Cardiac muscle cell (in vitro differentiated cells and primary cell): ENCODE data around the gene TTC33. TPM values are rescaled to one million over a fixed set of nuclear protein-coding genes. Genes with fewer than 3 reads are reported as not detected.

Experiments
- DNase-seq, 2 donors: peaks; one replicate each; pipeline versions ENCODE4 v3.0.0 to v3.0.0-alpha.2; 2010 to 2017; ENCODE audit warnings: low read depth in 1 of 2, low spot score in 1 of 2
- H3K27ac ChIP-seq: fragments of 200-600 bp; sonication (generic); 2 replicates; pipeline ENCODE4 v1.5.1; 2016
- H3K27me3 ChIP-seq: fragments of 200-600 bp; sonication (generic); 2 replicates; pipeline ENCODE4 v1.6.0; 2016; ENCODE audit warnings: control low read depth
- H3K36me3 ChIP-seq: fragments of 200-600 bp; sonication (generic); 2 replicates; pipeline ENCODE4 v1.5.1; 2016; ENCODE audit warnings: control low read depth
- H3K4me1 ChIP-seq: fragments of 200-600 bp; sonication (generic); 2 replicates; pipeline ENCODE4 v1.8.1; 2017; ENCODE audit warnings: low read depth, mild to moderate bottlenecking, mixed run types
- H3K4me3 ChIP-seq: fragments of 200-600 bp; sonication (generic); 2 replicates; pipeline ENCODE4 v1.5.1; 2016; ENCODE audit warnings: mild to moderate bottlenecking
- H3K9me3 ChIP-seq: fragments of 200-600 bp; sonication (generic); 2 replicates; pipeline ENCODE4 v1.5.1; 2017; ENCODE audit warnings: low read depth, mild to moderate bottlenecking, control low read depth
- polyA plus RNA-seq: library from polyadenylated mRNA; unstranded; fragments of >200 nt; fragmentation: Nextera tagmentation; extraction: Ambion mirVana; gene quantifications from 2 replicates; pipeline ENCODE4 v1.2.1, GENCODE V29; 2016
- total RNA-seq: library from RNA; depleted of rRNA; stranded (reverse); fragments of >200 nt; gene quantifications from 2 replicates; pipeline ENCODE4 v1.2.3, GENCODE V29; 2016
- TF ChIP-seq, protein P1 (sequence below): IDR thresholded peaks from 2 replicates; pipeline ENCODE4 v1.5.1; 2012; ENCODE audit warnings: low read depth, mild to moderate bottlenecking, low read length

Gene TTC33
- total and polyA plus RNA-seq, 2 experiments from 2014 or later: 16.3 to 46.7 TPM

DNA sequence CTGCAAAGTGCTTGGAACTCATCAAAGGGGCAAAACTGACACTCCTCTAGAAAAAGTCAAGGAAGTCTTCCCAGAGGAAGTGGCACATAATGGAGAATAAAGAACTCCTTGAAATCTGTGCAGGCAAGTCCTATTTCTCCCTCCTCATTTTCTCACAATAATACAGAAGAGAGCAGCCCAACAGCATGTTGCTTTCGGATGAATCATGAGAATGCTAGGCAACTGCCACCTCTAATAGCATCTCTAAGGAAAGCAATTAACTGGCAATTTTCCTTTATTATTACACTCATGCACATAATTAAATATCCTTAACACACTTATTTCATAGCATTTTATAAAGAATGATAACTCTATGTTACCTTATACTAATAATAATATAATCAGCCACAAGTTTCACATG is 198.3 kb downstream of the TTC33 start:
- Histone ChIP-seq H3K27me3 (no peaks in the 10 kb centered on the region), H3K9me3 (no peaks in the 10 kb centered on the region), H3K27ac (no peak overlapping the region), H3K4me1 (no peaks in the 10 kb centered on the region), H3K36me3 (no peaks in the 10 kb centered on the region), H3K4me3 (no peak overlapping the region)
- DNase-seq: no peak
- TF ChIP-seq, protein P1, sequence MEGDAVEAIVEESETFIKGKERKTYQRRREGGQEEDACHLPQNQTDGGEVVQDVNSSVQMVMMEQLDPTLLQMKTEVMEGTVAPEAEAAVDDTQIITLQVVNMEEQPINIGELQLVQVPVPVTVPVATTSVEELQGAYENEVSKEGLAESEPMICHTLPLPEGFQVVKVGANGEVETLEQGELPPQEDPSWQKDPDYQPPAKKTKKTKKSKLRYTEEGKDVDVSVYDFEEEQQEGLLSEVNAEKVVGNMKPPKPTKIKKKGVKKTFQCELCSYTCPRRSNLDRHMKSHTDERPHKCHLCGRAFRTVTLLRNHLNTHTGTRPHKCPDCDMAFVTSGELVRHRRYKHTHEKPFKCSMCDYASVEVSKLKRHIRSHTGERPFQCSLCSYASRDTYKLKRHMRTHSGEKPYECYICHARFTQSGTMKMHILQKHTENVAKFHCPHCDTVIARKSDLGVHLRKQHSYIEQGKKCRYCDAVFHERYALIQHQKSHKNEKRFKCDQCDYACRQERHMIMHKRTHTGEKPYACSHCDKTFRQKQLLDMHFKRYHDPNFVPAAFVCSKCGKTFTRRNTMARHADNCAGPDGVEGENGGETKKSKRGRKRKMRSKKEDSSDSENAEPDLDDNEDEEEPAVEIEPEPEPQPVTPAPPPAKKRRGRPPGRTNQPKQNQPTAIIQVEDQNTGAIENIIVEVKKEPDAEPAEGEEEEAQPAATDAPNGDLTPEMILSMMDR: no peak

DNA sequence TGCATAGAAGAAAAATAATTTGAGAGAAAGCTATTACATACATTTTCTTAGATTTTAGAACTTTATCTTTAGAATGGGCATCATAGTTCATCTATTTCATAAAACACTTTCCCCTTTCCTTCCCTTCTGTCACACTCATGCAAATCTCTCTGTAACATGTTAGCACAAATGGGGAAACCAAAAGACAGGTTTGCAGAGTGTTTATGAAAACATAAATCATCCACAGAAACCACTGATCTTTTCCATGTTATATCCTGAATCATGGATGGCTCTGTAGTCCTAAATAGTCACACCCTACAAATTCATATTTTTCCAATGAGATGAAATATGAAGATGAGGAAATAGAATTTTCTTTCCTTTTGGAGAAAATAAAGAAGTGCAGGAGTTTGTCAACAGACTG is 198.9 kb downstream of the TTC33 start:
- Histone ChIP-seq H3K36me3 (no peaks in the 10 kb centered on the region), H3K27me3 (no peaks in the 10 kb centered on the region), H3K4me1 (no peaks in the 10 kb centered on the region), H3K4me3 (no peak overlapping the region), H3K27ac (no peak overlapping the region), H3K9me3 (no peaks in the 10 kb centered on the region)
- TF ChIP-seq, protein P1: no peak
- DNase-seq: no peak

DNA sequence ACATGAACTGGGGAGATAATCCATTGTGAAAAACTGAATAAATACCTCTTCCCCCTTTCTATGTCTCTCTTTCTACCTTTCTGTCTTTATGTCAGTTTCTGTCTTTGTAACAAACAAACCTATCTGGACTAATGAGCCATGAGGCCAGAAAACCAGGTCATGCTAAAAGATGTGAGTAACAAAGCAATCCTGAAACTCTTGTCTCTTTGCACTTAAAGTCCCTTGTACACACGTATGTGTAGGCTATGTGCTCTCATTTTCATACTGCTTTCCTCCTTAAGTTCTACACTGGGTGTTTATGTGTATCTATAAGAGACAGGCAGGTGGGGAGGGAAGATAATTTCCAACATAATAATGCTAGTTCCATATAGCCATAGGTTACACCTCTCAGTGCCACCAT is 199.9 kb downstream of the TTC33 start:
- H3K36me3 ChIP-seq: no peaks in the 10 kb centered on the region

DNA sequence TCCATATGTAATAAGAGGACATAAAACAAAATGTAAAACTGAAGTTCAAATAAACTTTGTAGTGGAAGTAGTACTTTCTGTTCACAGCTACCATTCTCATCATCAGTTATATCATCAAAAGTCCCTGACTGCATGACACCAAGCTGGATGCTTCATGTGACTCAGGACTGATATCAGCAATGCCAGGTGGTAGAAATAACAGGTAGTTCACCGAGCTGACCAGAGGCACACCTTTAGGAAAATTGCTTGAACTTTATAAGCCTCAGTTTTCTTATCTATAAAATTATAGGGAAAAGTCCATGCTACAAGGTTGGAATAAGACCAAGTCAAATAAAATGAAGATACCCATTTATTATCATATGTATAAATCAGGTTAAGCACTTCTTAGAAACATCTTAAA is 200.9 kb downstream of the TTC33 start:
- no peak for DNase-seq
- no peaks in the 10 kb centered on the region for H3K27me3 ChIP-seq
- H3K36me3 ChIP-seq: no peaks in the 10 kb centered on the region
- H3K27ac ChIP-seq: no peak overlapping the region
- no peaks in the 10 kb centered on the region for H3K9me3 ChIP-seq
- TF ChIP-seq, protein P1: no peak
- no peak overlapping the region for H3K4me3 ChIP-seq
- no peaks in the 10 kb centered on the region for H3K4me1 ChIP-seq

More for the DNA sequence above, 199.9 kb downstream of the TTC33 start:
- H3K4me3 ChIP-seq: no peak overlapping the region
- no peaks in the 10 kb centered on the region for H3K4me1 ChIP-seq
- no peak for DNase-seq
- no peak overlapping the region for H3K27ac ChIP-seq
- H3K9me3 ChIP-seq: no peaks in the 10 kb centered on the region
- TF ChIP-seq, protein P1: no peak
- H3K27me3 ChIP-seq: no peaks in the 10 kb centered on the region

DNA sequence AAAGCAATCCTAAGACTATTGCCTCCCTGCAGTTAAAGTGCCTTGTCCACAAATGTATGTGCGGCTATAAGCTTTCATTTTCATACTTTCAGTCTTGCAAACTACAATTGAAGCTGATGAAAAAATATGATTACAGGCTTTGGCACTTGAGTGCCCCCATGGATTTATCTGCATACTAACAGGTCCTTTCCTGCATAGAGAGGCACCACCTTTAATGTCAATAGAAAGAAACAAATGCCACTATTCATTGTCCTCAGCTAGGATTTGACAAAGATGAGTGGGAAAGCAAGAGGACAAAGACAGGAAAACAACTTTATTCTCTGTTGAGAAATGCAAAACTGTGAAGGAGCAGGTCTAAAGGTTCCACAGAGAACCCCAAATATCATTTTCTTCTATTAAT is 201.7 kb downstream of the TTC33 start:
- Histone ChIP-seq H3K36me3 (no peaks in the 10 kb centered on the region), H3K27ac (no peak overlapping the region), H3K9me3 (no peaks in the 10 kb centered on the region), H3K27me3 (no peaks in the 10 kb centered on the region), H3K4me3 (no peak overlapping the region), H3K4me1 (no peaks in the 10 kb centered on the region)
- no peak for DNase-seq
- TF ChIP-seq, protein P1: no peak

DNA sequence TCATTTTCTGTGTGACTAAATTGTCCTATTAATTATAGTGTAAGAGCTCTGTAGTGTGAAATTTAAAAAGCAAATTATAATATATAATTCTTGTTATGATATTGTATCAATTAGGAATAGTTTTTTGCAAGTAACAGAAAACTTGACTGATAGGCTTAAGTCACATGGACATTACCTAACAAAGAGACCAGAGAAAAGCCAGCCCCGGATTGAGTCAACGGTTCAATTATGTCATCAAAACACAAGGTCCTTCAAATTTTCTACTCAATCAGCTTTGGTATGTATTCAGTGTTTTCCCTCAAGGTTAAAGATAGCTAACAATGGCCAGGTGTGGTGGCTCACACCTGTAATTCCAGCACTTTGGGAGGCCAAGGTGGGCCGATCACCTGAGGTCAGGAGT is 202.8 kb downstream of the TTC33 start:
- no peak for DNase-seq

More for the DNA sequence above, 202.8 kb downstream of the TTC33 start:
- no peak overlapping the region for H3K4me3 ChIP-seq
- no peaks in the 10 kb centered on the region for H3K4me1 ChIP-seq
- TF ChIP-seq, protein P1: no peak
- H3K9me3 ChIP-seq: no peaks in the 10 kb centered on the region
- H3K36me3 ChIP-seq: no peaks in the 10 kb centered on the region
- no peaks in the 10 kb centered on the region for H3K27me3 ChIP-seq
- H3K27ac ChIP-seq: no peak overlapping the region
